HG03095 (cell line): ENCODE results near the gene SLC24A4.
A peak's percentile ranks its signal among the peaks of the same experiment; 100 is the strongest.

Source experiments
- ATAC-seq: cut with Tn5 transposase; IDR thresholded peaks from one replicate; pipeline ENCODE4 v1.9.1; 2021; ENCODE audit warnings: moderate library complexity; ENCODE audit not compliant: unreplicated experiment

The SLC24A4 gene

DNA sequence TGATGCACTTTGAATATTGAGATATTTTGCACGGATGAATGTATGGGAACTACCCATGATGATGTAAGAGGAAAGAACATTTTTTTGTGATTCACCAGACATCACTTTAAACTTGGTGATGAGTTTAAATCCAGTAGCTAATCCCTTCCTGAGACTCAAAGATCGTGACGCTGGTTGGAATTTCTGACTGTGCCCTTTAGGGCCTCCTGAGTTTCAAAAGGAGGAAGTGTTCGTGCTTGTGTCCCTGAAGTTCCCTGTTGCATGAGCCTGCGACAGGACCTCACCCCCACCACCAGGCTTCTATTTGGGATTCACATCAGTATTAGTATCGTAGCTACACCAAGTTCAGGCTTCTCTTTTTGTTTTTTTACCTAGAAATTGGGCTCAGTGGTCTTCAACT lies 172.1 kb downstream of the SLC24A4 start:
- ATAC-seq, result no peak

DNA sequence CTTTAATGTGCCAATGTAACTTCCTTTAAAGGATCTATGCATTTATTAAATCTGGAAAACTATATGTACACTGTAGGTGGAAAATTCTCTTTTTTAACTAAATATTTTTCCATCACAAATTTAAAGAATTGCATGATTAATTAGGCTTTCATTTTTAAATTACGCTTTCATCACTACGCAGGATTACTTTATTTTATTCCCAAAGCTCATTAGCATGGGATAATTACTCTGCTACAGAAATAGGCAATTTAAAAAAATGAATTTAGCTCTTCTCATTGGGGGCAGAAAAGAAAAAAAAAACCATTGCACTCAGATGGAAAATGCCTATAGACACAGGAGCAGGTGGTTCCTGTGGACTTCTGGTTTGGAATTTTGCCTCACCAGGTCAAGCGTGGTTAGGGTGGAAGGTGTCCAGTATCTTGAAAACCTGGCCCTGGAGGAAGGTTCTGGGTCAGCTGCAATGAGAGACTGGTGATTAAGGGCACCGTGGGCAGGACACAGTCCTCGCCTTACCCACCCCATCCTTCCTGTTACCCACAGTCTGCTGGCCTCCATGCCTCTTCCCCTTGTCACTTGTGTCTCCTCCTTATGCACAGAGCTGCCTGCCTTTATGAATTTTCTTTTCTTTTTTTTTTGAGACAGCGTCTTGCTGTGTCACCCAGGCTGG lies 173.4 kb downstream of the SLC24A4 start:
- no peak for ATAC-seq

GRCh38 chr14:92497391-92497790 lies 174.4 kb downstream of the SLC24A4 start:
- ATAC-seq, result no peak

GRCh38 chr14:92499234-92499633 lies 176.3 kb downstream of the SLC24A4 start:
- no peak for ATAC-seq

- no peak for ATAC-seq
Observed at GRCh38 chr14:92500491-92500941, 177.6 kb downstream of the SLC24A4 start.

GRCh38 chr14:92501891-92502351 lies 179.0 kb downstream of the SLC24A4 start:
- no peak for ATAC-seq

- ATAC-seq, result no peak
Observed at GRCh38 chr14:92502541-92503286, 179.7 kb downstream of the SLC24A4 start.

DNA sequence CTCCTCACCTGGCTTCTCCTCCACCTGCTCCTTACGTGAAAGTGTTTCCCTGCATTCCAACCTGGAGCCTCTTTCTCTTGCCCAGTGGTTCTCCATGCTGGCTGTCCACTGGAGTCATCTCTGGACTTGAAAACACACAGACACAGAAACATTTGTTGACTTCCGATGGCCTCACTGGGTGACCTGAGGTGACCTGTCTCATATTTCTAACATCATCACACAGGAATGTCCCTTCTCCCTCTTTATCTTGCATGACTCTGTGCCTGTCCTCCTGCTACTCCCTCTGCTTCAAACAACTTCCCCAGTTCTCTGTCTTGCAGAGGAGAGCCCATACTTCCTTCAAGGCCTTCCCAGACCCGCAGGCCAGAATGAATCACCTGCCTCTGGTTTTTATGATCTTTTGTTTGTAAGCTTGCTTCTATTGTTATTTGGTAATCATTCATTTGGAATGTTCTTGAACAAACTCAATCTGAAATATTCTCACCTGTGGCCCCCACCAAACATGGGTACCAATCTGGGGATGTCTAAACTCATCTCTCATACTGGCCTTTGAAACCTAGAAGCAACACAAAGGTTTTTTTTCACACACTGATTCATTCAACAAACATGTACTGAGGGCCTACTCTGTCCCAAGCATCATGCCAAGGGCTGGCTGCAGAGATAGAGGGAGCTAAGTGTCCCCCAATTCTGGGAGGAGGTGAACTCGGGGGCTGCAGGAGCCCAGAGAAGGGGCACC lies 181.0 kb downstream of the SLC24A4 start:
- ATAC-seq, result no peak

DNA sequence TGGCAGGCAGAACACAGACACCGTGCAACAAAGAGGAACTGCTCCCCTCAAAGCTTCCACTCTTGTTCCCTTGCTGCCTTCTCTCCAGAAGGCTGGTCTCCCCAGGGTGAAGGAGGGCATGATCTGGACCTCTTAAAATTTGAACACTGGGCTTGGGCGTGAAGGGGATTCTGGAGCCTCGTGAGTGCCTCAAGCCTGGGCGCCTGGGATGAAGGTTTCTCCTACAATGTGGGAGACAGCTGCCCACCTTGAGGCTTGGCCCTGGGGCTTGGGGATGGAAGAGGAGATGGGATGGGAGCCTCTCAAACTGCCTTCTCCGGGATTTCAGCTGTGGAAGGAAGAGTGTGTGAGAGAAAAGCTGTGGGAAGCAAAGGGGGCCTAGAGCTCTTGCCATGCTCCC lies 182.9 kb downstream of the SLC24A4 start:
- ATAC-seq, result no peak

DNA sequence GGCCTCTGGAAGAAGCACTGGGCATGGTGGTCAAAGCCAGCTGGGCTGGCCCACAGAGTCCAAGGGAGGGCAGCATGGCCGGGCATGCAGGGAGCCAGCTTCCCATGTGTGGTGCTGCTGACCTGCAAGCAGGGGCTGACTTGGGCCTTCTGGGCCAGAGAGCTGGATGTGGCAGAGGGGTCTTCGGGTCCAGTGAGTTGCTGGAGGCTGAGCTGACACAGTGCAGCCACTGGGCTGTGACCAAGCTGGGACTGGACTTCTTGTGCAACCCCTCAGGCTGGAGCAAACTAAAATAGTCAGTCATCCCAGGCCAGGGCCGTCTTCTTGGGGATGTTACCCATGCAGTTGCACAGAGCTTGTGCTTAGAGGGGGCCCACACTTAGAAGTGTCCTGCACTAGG lies 183.3 kb downstream of the SLC24A4 start:
- ATAC-seq, result no peak

GRCh38 chr14:92507174-92507768 lies 184.3 kb downstream of the SLC24A4 start:
- no peak for ATAC-seq

DNA sequence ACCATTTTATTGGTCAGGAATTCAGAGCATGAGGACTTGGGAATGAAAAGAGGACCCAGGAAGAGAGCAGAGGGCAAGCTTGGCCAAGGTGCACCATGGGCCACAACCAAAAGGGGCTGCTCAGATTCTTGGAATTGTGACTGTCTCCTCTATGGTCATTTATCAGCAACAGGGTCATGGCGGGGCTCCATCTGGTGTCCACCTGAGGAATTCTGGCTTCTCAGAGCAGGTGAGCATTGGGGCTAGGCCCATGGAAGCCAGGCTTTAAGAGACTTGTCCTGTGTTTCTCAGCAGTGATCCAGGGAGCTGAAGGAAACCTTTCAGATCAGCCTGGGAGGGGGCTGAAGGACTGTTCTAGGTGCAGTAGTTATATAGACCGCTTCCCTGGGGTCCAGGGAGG lies 188.0 kb downstream of the SLC24A4 start:
- ATAC-seq, result no peak

DNA sequence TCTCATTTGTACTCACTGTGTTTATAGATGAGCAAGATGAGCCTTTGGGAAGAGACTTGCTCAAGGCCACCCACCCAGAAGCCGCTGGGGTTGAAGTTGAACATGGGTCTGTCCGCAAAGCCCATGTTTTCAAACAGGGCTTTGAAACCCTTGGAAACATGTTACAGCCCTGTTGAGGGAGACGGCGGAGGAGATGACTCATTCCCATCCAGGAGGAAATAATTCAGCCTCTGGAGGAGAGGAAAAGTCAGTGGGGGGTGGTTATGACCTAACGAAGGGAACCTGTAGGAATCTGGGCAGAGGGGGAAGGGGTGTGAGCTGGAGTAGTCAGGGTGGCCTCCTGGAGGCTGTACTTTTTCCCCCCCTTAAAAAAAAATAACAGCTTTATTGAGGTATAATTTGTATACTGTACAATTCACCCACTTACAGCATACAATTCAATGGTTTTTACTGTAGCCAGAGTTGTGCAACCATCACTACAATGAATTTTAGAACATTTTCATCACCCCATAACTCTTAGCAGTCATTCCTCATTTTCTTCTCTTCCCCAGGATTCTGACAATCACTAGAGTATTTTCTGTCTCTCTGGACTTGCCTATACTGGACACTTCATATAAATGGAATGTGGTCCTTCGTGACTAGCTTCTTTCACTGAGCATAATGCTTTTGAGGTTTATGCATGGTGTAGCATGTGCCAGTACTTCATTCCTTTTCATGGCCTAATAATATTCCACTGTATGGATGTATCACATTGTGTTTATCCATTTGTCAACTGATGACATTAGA lies 188.7 kb downstream of the SLC24A4 start:
- no peak for ATAC-seq

DNA sequence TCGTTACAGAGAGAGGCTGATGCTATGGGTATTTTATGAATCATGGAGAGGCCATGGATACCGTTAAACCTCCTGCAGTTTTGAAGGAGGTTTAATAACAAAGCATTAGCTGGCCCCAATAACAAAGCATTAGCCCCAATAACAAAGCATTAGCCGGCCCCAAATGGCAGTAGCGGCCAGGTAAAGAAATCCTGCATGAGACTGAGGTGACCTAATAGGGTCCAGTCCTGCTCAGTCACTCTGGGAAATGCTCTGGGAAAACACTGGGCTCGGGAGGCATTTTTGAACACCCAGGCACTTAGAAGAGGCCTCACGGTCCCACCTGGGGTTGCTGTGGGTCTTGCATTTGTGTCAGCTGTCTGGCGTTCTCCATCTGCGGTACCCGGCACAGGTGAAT lies 189.8 kb downstream of the SLC24A4 start:
- ATAC-seq, result no peak

DNA sequence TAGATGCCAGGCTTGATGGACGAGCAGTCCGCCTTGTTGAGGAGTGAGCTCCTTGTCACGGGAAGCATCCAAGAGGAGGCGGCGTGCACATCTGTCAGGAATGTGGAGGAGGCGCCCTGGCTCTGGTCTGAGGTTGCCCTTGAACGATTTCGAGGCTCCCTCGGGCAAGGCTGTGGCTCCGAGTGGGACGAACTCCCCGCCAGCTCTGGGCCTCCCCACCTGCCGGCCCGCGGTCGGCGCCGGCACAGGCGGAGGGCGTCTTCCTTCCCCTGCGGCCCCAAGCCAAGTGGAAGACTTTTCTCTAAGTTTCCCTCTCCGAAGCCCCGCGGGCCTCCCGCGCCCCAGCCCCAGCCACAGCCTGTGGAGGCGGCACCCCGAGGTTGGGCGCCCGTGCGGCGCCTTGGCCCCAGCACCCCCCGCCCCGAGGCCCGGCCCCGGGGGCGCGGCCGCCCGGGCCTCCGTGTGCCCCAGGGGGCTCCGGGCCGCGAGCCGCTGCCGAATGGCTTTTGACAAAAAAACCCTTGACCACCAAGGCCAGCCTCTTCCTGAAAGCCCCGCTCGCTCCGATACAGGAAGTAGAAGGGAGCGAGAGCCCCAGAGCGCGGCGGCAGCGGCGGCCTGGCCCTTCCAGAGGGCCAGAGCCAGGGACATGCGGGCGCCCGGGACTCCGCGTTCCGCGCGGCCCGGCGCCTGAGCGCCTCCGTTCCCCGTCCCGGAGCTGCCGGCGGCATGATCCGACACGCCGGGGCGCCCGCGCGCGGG lies 190.4 kb downstream of the SLC24A4 start, which contains the start of gene RIN3:
TSS of gene RIN3 (plus strand) at position 578 of the 762 bp plus-strand sequence. CDS start at position 730, 152 bp downstream.
- peak; percentile 70 for ATAC-seq

DNA sequence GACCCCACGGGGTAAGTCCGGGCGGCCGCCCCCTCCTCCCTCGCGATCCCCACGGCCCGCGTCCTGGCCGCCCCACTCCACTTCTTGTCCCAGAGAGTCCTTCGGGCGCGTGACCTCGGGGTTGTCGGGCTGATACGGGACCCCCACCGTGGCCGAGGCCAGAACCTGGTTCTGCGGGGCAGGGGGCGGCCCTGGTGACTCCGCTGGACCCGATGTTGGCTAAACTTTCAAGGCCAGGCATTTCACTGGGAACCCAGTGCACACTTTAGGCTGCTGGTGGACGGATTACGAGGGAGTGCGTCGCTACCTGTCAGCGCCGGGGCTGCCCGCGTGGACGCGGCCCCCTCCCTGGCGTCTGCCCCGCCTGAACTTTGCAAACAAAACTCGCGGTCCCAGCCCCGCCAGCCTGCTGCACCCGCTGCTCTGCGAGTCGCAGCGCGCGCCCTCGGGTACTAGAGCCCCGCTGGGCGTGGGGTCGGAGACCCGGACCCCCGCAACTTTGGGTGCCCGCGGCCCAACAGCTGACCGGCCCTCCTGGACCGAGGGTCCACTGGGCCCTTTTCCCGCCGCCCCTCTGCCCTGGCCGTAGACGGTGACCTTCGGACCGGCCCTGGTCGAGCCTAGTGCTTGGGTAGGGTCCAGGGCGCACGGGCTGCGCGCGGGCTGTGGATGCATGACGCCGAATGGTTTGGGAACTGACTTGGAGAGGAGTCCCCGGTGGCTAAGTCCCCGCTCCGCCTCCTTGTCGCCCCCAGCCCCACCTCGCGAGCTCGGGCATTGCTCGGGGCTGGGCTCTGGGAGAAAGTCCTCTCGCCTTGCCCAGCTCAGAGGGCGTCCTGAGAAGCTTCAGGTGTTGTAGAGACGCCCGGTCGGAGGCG lies 191.2 kb downstream of the SLC24A4 start:
- peak; percentile 37 for ATAC-seq

DNA sequence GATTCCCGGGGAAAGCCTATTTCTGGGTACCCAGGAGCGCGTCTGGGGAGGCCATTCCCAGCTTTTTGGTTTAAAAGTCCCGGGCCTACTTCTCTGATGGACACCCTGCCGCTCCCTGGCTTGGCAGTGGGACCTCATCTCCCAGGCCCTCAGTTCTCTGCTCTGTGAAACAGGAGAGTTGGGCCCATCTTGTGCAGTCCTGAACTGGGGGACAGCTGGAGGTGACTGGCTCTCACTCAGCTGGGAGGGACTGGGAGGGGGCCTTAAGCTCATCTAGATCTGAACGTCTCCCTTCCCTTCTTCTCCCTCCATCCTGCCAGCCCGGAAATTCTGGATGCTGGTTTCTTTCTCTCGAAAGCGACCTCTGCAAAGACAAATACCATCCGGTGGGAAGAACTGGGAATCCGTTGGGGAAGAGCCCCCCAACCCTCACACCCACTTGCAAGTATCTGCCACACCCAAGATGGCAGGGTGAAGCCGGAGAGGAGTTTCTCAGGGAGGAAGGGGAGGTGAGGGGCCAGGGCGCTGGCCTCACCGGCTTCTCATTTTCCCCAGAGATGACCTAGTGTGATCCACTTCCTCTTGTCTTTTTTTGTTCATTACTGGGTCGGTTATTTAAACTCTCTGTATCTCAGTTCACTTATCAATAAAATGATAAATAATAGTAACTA lies 192.0 kb downstream of the SLC24A4 start:
- ATAC-seq, result no peak
